Gastrocnemius medialis (tissue), 4 donors: ENCODE measurements around the gene EFEMP1. TPM values are rescaled to one million over a fixed set of nuclear protein-coding genes. Genes with fewer than 3 reads are reported as not detected.

Source experiments
- ATAC-seq, 2 donors: fragments of 150-250 bp; one replicate each; pipeline ENCODE4 v1.9.1; 2016
- DNase-seq, 2 donors: peaks; one replicate each; pipeline ENCODE4 v3.0.0-alpha.2; 2019
- H3K27ac ChIP-seq, 4 donors: fragments of 200-600 bp; sonication (generic); 1 replicate in 1 of 4; 2 replicates in 3 of 4; pipeline ENCODE4 v1.5.1; 2016 to 2018; ENCODE audit warnings: mild to moderate bottlenecking in 2 of 4, moderate library complexity in 1 of 4
- H3K27me3 ChIP-seq, 3 donors: fragments of 200-600 bp; sonication (generic) in 2 of 3; 1 replicate in 1 of 3; 2 replicates in 2 of 3; pipeline versions ENCODE4 v1.5.1 to v1.6.0; 2016 to 2019; ENCODE audit warnings: mild to moderate bottlenecking in 1 of 3, moderate library complexity in 1 of 3
- H3K36me3 ChIP-seq, 2 donors: fragments of 200-600 bp; sonication (generic) in 1 of 2; one replicate each; pipeline ENCODE4 v1.5.1; 2017 to 2018
- H3K4me1 ChIP-seq, 2 donors: fragments of 200-600 bp; sonication (generic) in 1 of 2; one replicate each; pipeline ENCODE4 v1.5.1; 2016 to 2017; ENCODE audit warnings: mild to moderate bottlenecking in 2 of 2
- H3K4me3 ChIP-seq, 4 donors: fragments of 200-600 bp; sonication (generic) in 3 of 4; 1 replicate in 1 of 4; 2 replicates in 3 of 4; pipeline ENCODE4 v1.5.1; 2016 to 2019; ENCODE audit warnings: mild to moderate bottlenecking in 2 of 4
- H3K9me3 ChIP-seq, 3 donors: fragments of 200-600 bp; sonication (generic) in 2 of 3; 1 replicate in 1 of 3; 2 replicates in 2 of 3; pipeline ENCODE4 v1.5.1; 2016 to 2019
- POLR2A ChIP-seq, 2 donors: fragments of 450-650 bp; IDR thresholded peaks; one replicate each; pipeline ENCODE4 v1.6.1; 2017; ENCODE audit warnings: antibody characterized with exemption in 2 of 2, mild to moderate bottlenecking in 2 of 2, moderate library complexity in 2 of 2
- in situ Hi-C, 4 donors: fragments of 200-750 bp; cut with MboI; loops; one replicate each; pipeline versions ENCODE4 v1.15.0 to v1.8.0; 2017; ENCODE audit warnings: low sequenced_read_pairs in 4 of 4
- intact Hi-C: fragments of 100-400 bp; cut with DNase I; formaldehyde crosslinking; loops from one replicate; pipeline ENCODE4 v1.15.1; 2023; ENCODE audit warnings: low total_unique reads
- total RNA-seq, 4 donors: library from RNA; depleted of rRNA; stranded (reverse); fragments of >200 nt; gene quantifications; one replicate each; pipeline versions ENCODE4 v1.1.0 to v1.2.3, GENCODE V29; 2016
- TF ChIP-seq, protein P1 (sequence below), 5 experiments: fragments of 450-650 bp in 3 of 5; fragments of 200-600 bp in 2 of 5; sonication (generic) in 2 of 5; IDR thresholded peaks in 4 of 5; conservative IDR thresholded peaks in 1 of 5; 1 replicate in 4 of 5; 2 replicates in 1 of 5; pipeline ENCODE4 v1.5.1; 2016 to 2019; ENCODE audit warnings: antibody characterized with exemption in 5 of 5, mild to moderate bottlenecking in 3 of 5, moderate library complexity in 3 of 5

EFEMP1 gene
- total RNA-seq, 4 donors from 2014 or later: 1.5 to 30.1 (median 20.8) TPM

DNA sequence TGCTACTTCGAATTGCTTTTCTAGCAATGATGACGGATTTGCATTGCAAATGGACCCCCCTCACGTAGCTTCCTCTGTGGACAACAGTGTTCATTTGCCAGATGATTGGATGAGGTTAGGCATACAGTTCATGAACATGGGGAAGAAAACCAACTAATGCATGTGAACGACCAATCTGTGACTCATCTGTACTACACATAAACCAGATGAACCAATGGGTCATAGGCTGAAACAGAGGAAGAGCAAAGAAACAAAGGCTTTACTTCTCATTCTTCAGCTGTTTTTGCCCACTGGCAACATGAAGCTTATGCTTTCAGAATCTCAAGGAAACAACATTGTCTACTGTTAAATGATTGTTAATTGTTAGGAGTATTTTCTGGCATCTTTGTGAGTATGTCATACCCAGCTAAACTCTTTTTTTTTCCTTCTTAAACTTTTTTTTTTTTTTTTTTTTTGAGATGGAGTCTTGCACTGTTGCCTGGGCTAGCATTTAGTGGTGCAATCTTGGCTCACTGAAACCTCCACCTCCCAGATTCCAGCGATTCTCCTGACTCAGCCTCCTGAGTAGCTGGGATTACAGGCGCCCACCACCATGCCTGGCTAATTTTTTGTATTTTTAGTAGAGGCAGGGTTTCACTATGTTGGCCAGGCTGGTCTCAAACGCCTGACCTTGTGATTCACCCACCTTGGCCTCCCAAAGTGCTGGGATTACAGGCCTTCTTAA lies 35.5 kb downstream of the EFEMP1 start:
- no peaks in the 10 kb centered on the region for H3K4me1 ChIP-seq
- ATAC-seq: no peak
- DNase-seq: no peak
- no peaks in the 10 kb centered on the region for H3K36me3 ChIP-seq
- in situ Hi-C loops (no loop called here), intact Hi-C loops (no loop called here)
- H3K27me3 ChIP-seq: no peaks in the 10 kb centered on the region
- H3K9me3 ChIP-seq: no peaks in the 10 kb centered on the region
- TF ChIP-seq POLR2A (IDR thresholded peaks at IDR 0.05): no peak
- TF ChIP-seq, protein P1, sequence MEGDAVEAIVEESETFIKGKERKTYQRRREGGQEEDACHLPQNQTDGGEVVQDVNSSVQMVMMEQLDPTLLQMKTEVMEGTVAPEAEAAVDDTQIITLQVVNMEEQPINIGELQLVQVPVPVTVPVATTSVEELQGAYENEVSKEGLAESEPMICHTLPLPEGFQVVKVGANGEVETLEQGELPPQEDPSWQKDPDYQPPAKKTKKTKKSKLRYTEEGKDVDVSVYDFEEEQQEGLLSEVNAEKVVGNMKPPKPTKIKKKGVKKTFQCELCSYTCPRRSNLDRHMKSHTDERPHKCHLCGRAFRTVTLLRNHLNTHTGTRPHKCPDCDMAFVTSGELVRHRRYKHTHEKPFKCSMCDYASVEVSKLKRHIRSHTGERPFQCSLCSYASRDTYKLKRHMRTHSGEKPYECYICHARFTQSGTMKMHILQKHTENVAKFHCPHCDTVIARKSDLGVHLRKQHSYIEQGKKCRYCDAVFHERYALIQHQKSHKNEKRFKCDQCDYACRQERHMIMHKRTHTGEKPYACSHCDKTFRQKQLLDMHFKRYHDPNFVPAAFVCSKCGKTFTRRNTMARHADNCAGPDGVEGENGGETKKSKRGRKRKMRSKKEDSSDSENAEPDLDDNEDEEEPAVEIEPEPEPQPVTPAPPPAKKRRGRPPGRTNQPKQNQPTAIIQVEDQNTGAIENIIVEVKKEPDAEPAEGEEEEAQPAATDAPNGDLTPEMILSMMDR (IDR thresholded peaks at IDR 0.05 in 4 of 5, conservative IDR thresholded peaks at IDR 0.05 in 1 of 5): no peak
- no peak overlapping the region for H3K4me3 ChIP-seq
- peak overlapping the region in 1 of 4 donors; percentile 9 for H3K27ac ChIP-seq

- DNase-seq (no peak), ATAC-seq (no peak)
- Histone ChIP-seq H3K4me3 (no peak overlapping the region), H3K9me3 (no peaks in the 10 kb centered on the region), H3K27me3 (no peaks in the 10 kb centered on the region), H3K27ac (peak overlapping the region in 2 of 4 donors; percentile 9 to 10), H3K4me1 (no peaks in the 10 kb centered on the region), H3K36me3 (no peaks in the 10 kb centered on the region)
- TF ChIP-seq POLR2A (IDR thresholded peaks at IDR 0.05): no peak
- TF ChIP-seq, protein P1 (IDR thresholded peaks at IDR 0.05 in 4 of 5, conservative IDR thresholded peaks at IDR 0.05 in 1 of 5): no peak
- intact Hi-C loops: no loop called here
- in situ Hi-C loops: no loop called here
Observed at GRCh38 chr2:55887351-55887750, 36.2 kb downstream of the EFEMP1 start.

GRCh38 chr2:55885944-55886281 lies 37.7 kb downstream of the EFEMP1 start:
- H3K36me3 ChIP-seq: no peaks in the 10 kb centered on the region
- DNase-seq: no peak
- H3K9me3 ChIP-seq: no peaks in the 10 kb centered on the region
- TF ChIP-seq, protein P1 (IDR thresholded peaks at IDR 0.05 in 4 of 5, conservative IDR thresholded peaks at IDR 0.05 in 1 of 5): no peak
- TF ChIP-seq POLR2A (IDR thresholded peaks at IDR 0.05): no peak
- peak overlapping the region in 2 of 4 donors; percentile 29 to 46 for H3K27ac ChIP-seq
- H3K27me3 ChIP-seq: no peaks in the 10 kb centered on the region
- ATAC-seq: peak in 1 of 2 donors; percentile 14
- H3K4me1 ChIP-seq: no peaks in the 10 kb centered on the region
- H3K4me3 ChIP-seq: no peak overlapping the region
- in situ Hi-C loops: no loop called here
- intact Hi-C loops: no loop called here

DNA sequence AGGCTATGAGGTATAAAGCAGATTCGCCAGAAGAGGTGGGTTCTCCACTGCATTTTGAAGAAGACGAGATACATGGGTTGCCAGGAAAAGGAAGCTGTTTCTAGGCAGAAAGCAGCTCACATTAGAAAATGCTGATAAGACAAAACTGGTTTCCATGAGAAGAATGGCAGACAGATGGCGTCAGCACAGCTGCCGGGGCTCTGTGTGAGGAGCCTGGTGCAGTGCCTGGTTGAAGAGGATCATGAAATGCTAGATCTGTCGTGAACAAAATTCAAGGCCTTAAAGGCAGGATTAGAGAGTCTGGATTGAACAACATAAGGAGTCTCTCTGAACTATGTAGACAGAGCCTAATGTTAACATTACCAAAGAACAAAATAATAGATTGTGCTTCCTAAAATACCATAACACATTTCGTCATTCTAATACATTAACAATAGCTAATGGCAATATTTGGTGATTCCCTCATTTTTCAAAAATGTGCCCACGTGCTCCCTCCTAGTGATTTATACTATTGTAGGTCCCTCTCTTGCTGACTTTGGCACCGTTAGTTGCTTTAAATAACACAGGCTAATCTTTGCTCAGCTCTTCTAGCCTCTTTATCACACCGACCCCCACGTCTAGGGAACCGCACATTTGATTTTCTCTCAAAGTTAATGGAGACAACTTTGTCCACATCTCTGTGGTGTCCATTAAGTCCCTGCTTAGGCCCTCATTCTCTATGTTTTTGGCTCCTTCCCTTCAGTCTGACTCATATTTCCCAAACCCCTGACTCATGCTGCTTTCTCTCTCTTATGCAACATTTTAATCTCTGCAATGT lies 38.2 kb downstream of the EFEMP1 start:
- no peak for DNase-seq
- TF ChIP-seq, protein P1 (IDR thresholded peaks at IDR 0.05 in 4 of 5, conservative IDR thresholded peaks at IDR 0.05 in 1 of 5): no peak
- TF ChIP-seq POLR2A (IDR thresholded peaks at IDR 0.05): no peak
- Histone ChIP-seq H3K27me3 (no peaks in the 10 kb centered on the region), H3K36me3 (no peaks in the 10 kb centered on the region), H3K27ac (peak overlapping the region in 1 of 4 donors; percentile 15), H3K4me1 (no peaks in the 10 kb centered on the region), H3K4me3 (no peak overlapping the region), H3K9me3 (no peaks in the 10 kb centered on the region)
- intact Hi-C loops: no loop called here
- in situ Hi-C loops: no loop called here
- ATAC-seq: peak; percentile 65 to 84
